ENCODE results near the gene C16orf92. TPM values are rescaled to one million over a fixed set of nuclear protein-coding genes. Genes with fewer than 3 reads are reported as not detected.

C16orf92 gene
- total and polyA plus RNA-seq, 2 of the 13 experiments (the other 11 are each of a cell fraction or from before 2014, with no cell fraction given): not detected

DNA sequence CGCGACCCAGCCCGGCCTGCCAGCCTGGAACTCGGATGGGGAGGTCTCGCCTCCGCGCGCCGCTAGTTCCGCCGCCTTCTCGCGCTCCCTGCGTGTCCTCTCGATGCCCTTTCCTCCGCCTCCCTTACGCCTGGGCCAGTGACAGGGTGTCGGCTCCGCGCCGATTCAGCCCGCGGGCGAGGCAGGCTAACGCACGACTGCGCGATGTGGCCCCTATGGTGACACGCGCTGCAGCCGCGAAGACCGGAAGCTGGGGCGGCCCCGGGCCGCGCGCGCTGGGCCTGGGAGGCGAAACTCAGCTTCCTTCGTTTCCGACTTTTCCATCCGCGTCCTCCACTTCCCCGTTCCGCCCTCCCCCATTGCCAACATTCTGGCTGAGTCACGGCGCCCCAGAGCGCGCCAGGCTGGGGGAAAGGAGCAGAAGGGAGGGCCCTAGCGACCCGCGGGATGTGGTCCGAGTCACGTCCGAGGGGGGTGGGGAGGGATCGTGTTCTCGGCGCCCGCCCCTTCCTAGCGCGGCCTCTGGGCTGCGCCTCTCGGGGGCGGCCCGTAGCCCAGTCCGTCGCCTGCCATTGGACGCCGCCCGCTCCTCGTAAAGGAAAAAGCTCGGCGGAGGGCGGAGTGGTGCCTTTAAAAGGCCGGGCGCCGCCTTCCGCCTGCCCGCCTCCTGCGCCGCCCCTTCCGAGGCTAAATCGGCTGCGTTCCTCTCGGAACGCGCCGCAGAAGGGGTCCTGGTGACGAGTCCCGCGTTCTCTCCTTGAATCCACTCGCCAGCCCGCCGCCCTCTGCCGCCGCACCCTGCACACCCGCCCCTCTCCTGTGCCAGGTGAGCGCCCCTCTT, 42.3 kb downstream of the C16orf92 start, which contains the start of gene ALDOA (continued):
- TF ChIP-seq, protein P1, sequence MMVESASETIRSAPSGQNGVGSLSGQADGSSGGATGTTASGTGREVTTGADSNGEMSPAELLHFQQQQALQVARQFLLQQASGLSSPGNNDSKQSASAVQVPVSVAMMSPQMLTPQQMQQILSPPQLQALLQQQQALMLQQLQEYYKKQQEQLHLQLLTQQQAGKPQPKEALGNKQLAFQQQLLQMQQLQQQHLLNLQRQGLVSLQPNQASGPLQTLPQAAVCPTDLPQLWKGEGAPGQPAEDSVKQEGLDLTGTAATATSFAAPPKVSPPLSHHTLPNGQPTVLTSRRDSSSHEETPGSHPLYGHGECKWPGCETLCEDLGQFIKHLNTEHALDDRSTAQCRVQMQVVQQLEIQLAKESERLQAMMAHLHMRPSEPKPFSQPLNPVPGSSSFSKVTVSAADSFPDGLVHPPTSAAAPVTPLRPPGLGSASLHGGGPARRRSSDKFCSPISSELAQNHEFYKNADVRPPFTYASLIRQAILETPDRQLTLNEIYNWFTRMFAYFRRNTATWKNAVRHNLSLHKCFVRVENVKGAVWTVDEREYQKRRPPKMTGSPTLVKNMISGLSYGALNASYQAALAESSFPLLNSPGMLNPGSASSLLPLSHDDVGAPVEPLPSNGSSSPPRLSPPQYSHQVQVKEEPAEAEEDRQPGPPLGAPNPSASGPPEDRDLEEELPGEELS (CRISPR knock-in tag; IDR thresholded peaks at IDR 0.05): peak; percentile 77
- no peak; the same call in 1 of the 2 replicates for TF ChIP-seq ZNF598 (CRISPR knock-in tag; IDR thresholded peaks at IDR 0.05; ENCODE audit: borderline replicate concordance)
- TF ChIP-seq, protein P2, sequence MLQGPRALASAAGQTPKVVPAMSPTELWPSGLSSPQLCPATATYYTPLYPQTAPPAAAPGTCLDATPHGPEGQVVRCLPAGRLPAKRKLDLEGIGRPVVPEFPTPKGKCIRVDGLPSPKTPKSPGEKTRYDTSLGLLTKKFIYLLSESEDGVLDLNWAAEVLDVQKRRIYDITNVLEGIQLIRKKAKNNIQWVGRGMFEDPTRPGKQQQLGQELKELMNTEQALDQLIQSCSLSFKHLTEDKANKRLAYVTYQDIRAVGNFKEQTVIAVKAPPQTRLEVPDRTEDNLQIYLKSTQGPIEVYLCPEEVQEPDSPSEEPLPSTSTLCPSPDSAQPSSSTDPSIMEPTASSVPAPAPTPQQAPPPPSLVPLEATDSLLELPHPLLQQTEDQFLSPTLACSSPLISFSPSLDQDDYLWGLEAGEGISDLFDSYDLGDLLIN (CRISPR knock-in tag; IDR thresholded peaks at IDR 0.05; ENCODE audit: borderline replicate concordance): no peak; the same call in 1 of the 2 replicates
- peak; percentile 78 for TF ChIP-seq CREB1 (IDR thresholded peaks at IDR 0.05)
- peak; percentile 91 for TF ChIP-seq CREB1 (CRISPR knock-in tag; IDR thresholded peaks at IDR 0.05)
- TF ChIP-seq, protein P3, sequence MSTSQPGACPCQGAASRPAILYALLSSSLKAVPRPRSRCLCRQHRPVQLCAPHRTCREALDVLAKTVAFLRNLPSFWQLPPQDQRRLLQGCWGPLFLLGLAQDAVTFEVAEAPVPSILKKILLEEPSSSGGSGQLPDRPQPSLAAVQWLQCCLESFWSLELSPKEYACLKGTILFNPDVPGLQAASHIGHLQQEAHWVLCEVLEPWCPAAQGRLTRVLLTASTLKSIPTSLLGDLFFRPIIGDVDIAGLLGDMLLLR (CRISPR knock-in tag; IDR thresholded peaks at IDR 0.05): peak; percentile 82
- TF ChIP-seq, protein P4, sequence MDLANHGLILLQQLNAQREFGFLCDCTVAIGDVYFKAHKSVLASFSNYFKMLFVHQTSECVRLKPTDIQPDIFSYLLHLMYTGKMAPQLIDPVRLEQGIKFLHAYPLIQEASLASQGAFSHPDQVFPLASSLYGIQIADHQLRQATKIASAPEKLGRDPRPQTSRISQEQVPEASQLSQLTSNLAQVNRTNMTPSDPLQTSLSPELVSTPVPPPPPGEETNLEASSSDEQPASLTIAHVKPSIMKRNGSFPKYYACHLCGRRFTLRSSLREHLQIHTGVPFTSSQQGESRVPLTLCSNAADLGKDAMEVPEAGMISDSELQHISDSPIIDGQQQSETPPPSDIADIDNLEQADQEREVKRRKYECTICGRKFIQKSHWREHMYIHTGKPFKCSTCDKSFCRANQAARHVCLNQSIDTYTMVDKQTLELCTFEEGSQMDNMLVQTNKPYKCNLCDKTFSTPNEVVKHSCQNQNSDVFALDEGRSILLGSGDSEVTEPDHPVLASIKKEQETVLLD (CRISPR knock-in tag; IDR thresholded peaks at IDR 0.05; ENCODE audit: low read depth): peak; percentile 71; the same call in 1 of the 2 replicates
- TF ChIP-seq, protein P5, sequence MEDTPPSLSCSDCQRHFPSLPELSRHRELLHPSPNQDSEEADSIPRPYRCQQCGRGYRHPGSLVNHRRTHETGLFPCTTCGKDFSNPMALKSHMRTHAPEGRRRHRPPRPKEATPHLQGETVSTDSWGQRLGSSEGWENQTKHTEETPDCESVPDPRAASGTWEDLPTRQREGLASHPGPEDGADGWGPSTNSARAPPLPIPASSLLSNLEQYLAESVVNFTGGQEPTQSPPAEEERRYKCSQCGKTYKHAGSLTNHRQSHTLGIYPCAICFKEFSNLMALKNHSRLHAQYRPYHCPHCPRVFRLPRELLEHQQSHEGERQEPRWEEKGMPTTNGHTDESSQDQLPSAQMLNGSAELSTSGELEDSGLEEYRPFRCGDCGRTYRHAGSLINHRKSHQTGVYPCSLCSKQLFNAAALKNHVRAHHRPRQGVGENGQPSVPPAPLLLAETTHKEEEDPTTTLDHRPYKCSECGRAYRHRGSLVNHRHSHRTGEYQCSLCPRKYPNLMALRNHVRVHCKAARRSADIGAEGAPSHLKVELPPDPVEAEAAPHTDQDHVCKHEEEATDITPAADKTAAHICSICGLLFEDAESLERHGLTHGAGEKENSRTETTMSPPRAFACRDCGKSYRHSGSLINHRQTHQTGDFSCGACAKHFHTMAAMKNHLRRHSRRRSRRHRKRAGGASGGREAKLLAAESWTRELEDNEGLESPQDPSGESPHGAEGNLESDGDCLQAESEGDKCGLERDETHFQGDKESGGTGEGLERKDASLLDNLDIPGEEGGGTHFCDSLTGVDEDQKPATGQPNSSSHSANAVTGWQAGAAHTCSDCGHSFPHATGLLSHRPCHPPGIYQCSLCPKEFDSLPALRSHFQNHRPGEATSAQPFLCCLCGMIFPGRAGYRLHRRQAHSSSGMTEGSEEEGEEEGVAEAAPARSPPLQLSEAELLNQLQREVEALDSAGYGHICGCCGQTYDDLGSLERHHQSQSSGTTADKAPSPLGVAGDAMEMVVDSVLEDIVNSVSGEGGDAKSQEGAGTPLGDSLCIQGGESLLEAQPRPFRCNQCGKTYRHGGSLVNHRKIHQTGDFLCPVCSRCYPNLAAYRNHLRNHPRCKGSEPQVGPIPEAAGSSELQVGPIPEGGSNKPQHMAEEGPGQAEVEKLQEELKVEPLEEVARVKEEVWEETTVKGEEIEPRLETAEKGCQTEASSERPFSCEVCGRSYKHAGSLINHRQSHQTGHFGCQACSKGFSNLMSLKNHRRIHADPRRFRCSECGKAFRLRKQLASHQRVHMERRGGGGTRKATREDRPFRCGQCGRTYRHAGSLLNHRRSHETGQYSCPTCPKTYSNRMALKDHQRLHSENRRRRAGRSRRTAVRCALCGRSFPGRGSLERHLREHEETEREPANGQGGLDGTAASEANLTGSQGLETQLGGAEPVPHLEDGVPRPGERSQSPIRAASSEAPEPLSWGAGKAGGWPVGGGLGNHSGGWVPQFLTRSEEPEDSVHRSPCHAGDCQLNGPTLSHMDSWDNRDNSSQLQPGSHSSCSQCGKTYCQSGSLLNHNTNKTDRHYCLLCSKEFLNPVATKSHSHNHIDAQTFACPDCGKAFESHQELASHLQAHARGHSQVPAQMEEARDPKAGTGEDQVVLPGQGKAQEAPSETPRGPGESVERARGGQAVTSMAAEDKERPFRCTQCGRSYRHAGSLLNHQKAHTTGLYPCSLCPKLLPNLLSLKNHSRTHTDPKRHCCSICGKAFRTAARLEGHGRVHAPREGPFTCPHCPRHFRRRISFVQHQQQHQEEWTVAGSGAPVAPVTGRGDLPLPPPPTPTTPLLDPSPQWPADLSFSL (CRISPR knock-in tag; IDR thresholded peaks at IDR 0.05): peak; percentile 47; the same call in 1 of the 2 replicates
- TF ChIP-seq ZNF550 (CRISPR knock-in tag; IDR thresholded peaks at IDR 0.05; ENCODE audit: borderline replicate concordance): peak; percentile 60; the same call in 1 of the 2 replicates
- peak; percentile 82 for TF ChIP-seq ZNF224 (CRISPR knock-in tag; IDR thresholded peaks at IDR 0.05)
- peak; percentile 28; the same call in 1 of the 2 replicates for TF ChIP-seq ZNF24 (IDR thresholded peaks at IDR 0.05)
